Astrocyte of the spinal cord (primary cell): ENCODE measurements around the gene TRIM15.

Experiments used
- DNase-seq: peaks from one replicate; pipeline ENCODE4 v3.0.0; 2011; ENCODE audit warnings: low read depth, low spot score
- H3K4me3 ChIP-seq: 2 replicates; pipeline ENCODE4 v1.5.1; 2011; ENCODE audit warnings: low read depth, mild to moderate bottlenecking, low read length, moderate library complexity
- in situ Hi-C: cut with HindIII; loops from 2 replicates; pipeline ENCODE4 v1.10.0; 2017; ENCODE audit warnings: low sequenced_read_pairs
- TF ChIP-seq, protein P1 (sequence below): IDR thresholded peaks from 2 replicates; pipeline ENCODE4 v1.5.1; 2012; ENCODE audit warnings: low read depth, mild to moderate bottlenecking, low read length, inconsistent platforms

TRIM15 gene

DNA sequence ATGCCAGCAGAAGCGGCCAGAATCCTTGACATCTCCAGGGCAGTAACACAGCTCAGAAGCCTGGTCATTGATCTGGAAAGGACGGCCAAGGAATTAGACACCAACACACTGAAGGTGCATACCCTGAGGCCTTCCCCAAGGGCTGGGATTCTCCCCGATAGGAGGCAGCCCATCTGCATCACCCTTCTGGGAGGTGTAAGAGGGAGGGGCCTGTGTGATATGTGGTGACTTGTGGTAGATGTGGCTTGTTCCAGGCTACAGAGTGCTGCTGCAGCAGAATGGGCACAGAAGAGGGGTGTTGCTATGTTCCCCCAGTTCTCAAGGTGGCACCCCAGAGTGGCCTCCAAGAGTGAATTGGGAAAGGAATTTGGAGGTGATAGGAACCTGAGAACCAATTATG lies 16.2 kb upstream of the TRIM15 start:
- TF ChIP-seq, protein P1, sequence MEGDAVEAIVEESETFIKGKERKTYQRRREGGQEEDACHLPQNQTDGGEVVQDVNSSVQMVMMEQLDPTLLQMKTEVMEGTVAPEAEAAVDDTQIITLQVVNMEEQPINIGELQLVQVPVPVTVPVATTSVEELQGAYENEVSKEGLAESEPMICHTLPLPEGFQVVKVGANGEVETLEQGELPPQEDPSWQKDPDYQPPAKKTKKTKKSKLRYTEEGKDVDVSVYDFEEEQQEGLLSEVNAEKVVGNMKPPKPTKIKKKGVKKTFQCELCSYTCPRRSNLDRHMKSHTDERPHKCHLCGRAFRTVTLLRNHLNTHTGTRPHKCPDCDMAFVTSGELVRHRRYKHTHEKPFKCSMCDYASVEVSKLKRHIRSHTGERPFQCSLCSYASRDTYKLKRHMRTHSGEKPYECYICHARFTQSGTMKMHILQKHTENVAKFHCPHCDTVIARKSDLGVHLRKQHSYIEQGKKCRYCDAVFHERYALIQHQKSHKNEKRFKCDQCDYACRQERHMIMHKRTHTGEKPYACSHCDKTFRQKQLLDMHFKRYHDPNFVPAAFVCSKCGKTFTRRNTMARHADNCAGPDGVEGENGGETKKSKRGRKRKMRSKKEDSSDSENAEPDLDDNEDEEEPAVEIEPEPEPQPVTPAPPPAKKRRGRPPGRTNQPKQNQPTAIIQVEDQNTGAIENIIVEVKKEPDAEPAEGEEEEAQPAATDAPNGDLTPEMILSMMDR = no peak
- H3K4me3 ChIP-seq = no peak overlapping the region
- DNase-seq = no peak
- in situ Hi-C loops = no loop called here

DNA sequence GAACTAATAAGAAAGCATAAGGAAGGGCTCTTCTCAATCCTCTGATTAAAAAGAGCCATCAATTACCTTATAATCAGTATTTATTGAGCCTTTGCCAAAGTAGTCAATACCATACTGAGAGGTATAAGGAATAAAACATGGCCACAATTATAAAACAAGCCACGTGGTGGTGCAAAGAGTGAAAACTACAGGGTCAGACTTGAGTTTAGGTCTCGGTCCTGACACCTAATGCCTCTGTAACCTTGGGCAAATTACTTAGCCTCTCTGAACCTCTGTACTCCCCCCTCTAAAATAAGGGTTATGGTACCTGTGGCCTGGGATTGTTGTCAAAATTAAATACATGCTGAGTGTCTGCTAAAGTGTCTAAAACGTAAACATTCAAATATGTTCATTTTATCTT lies 14.1 kb upstream of the TRIM15 start:
- TF ChIP-seq, protein P1 = no peak
- no peak overlapping the region for H3K4me3 ChIP-seq
- in situ Hi-C loops = no loop called here
- DNase-seq = no peak

DNA sequence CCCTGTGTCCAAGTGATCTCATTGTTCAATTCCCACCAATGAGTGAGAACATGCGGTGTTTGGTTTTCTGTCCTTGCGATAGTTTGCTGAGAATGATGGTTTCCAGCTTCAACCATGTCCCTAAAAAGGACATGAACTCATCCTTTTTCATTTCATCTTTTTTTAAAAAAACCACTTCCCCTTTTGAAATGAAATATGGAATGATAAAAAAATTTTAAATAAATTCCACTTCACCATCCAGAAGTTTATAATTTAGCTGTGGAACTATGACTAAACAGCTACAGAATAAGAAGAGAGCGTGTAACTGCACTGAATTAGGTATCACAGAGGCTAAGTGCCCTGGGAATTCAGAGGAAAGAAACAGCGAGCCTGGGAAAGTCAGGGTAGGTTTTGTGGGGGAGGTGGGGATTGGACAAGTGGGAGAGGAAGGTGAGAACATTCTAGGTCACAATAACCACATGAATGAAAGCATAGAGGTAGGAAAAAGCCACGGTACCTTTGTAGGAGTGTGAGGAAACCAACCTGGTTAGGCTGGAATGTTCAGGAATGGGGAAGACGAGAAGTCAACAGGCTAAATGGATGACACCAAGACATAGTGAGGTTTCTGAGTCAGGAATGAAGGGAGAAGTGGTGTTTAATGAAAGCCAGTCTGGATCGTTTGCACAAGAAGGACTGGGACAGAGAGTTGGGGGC lies 13.3 kb upstream of the TRIM15 start:
- in situ Hi-C loops = no loop called here
- TF ChIP-seq, protein P1 = no peak
- H3K4me3 ChIP-seq = no peak overlapping the region
- DNase-seq = no peak

DNA sequence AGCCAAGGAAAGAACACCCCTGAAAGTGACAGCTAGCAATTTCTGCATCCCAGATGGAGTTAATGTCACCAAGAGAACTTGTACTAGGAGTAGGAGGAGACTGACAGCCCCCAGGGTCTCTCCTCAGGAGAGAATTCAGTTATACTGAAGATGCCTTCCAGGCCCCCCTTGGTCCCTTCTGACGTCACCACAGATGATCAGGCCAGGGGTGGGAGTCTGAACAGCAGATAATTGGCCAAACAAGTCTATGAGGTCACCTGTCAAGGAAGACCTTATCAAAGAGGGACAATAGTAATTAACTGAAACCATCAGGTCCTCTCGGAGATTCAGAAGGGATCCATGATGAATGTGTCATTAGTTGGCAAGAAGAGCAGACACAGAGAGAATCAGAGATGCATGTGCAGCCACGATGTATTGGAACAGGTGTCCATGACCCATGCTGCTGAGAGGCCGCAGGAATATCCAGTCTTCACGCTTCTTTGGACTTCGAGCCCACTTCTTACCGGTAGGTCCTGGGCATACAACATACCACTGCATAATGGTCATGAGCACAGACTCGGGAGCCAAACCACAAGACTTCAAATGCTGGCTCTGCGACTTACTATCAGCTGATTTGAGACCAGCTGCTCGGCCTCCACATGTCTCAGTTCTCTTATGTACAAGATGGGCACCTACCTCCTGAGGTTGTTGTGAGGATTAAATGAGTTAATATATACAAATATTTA lies 12.5 kb upstream of the TRIM15 start:
- TF ChIP-seq, protein P1 = no peak
- H3K4me3 ChIP-seq = no peak overlapping the region
- DNase-seq = no peak
- in situ Hi-C loops = no loop called here

DNA sequence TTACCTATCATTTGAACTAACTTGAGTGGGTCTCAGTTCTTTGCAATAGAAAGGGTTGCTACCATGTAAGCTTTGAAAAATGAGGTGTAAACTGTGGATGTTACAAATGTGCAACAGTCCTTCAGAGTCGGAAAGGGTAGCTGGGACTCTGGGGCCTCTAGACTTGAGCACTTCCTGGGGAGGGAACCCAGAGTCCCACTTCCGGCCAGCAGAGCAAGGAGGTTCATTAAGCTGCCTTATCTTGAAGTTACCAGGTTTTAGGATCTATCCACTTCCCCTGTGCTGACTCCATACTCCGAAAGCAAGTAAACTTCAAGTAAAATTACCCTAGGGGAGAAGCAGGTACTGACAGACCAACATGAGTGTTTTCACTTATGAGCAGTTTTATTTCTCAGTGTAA lies 11.8 kb upstream of the TRIM15 start:
- DNase-seq = no peak
- in situ Hi-C loops = no loop called here
- TF ChIP-seq, protein P1 = no peak
- no peak overlapping the region for H3K4me3 ChIP-seq

DNA sequence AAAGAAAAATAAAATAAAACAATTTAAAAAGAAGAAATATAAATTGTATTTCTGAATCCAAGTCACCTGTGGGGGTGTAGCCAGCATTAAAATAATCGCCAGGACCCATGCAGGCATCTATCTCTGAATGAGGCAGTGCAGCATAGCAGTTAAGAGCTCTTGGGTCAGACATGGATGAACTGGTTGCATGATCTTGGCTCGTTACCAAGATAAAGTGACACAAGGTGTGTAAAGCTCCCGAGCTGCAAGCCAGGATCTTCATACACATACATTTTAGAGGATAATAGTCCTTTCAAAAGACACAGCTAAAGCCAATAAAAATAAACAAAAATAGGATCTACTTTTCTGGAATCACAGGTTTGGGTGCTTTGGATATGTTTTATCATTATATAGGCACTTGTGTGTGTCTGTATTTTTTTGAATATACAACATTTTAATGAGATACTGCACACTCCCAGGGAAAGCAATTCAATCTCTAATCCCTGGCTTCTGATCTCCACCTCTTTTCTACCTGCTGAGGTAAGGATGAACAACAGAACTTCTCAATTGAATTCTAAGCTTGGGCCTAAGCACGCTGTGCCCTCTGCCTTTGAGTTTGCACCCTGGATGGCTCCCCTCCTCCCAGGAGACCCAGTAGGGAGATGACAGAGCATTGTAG lies 11.2 kb upstream of the TRIM15 start:
- H3K4me3 ChIP-seq = no peak overlapping the region
- DNase-seq = no peak
- in situ Hi-C loops = no loop called here
- TF ChIP-seq, protein P1 = no peak
